Esophagus squamous epithelium (tissue), 5 donors: ENCODE measurements around the gene ACAN. TPM values are rescaled to one million over a fixed set of nuclear protein-coding genes. Genes with fewer than 3 reads are reported as not detected.

Experiments
- DNase-seq: peaks from one replicate; lab custom pipeline; 2025; lab: John Stamatoyannopoulos, UW
- H3K27ac ChIP-seq, 4 donors: fragments of 200-600 bp; sonication (generic); one replicate each; pipeline ENCODE4 v1.5.1; 2016 to 2019; ENCODE audit warnings: mild to moderate bottlenecking in 1 of 4
- H3K27me3 ChIP-seq, 4 donors: fragments of 200-600 bp; sonication (generic); 1 replicate in 3 of 4; 2 replicates in 1 of 4; pipeline versions ENCODE4 v1.5.1 to v1.6.0; 2017 to 2021; ENCODE audit warnings: antibody characterized with exemption in 1 of 4
- H3K36me3 ChIP-seq, 3 donors: fragments of 200-600 bp; sonication (generic); one replicate each; pipeline ENCODE4 v1.5.1; 2016 to 2019
- H3K4me1 ChIP-seq, 3 donors: fragments of 200-600 bp; sonication (generic); one replicate each; pipeline ENCODE4 v1.5.1; 2017 to 2019
- H3K4me3 ChIP-seq, 4 donors: fragments of 200-600 bp; sonication (generic); 1 replicate in 3 of 4; 2 replicates in 1 of 4; pipeline ENCODE4 v1.5.1; 2016 to 2019; ENCODE audit warnings: mild to moderate bottlenecking in 2 of 4, moderate library complexity in 1 of 4
- H3K9me3 ChIP-seq, 3 donors: fragments of 200-600 bp; sonication (generic); one replicate each; pipeline ENCODE4 v1.5.1; 2016 to 2019
- POLR2A ChIP-seq, 4 donors: fragments of 450-650 bp; IDR thresholded peaks; one replicate each; pipeline ENCODE4 v1.6.1; 2017; ENCODE audit warnings: antibody characterized with exemption in 4 of 4, mild to moderate bottlenecking in 4 of 4, moderate library complexity in 3 of 4
- WGBS, 2 donors: methylation state at CpG; one replicate each; pipeline ENCODE4 v1.1.5; 2018; 5-methylcytosine and 5-hydroxymethylcytosine counted together
- intact Hi-C: fragments of 100-400 bp; cut with DNase I; formaldehyde crosslinking; loops from one replicate; pipeline ENCODE4 v1.15.0; 2022
- total RNA-seq, 4 donors: library from RNA; depleted of rRNA; stranded (reverse); fragments of >200 nt; gene quantifications; one replicate each; pipeline ENCODE4 v1.1.0, GENCODE V29; 2016
- TF ChIP-seq, protein P1 (sequence below), 6 experiments: fragments of 450-650 bp in 4 of 6; fragments of 200-600 bp in 2 of 6; sonication (generic) in 2 of 6; IDR thresholded peaks; one replicate each; pipeline ENCODE4 v1.5.1; 2016 to 2019; ENCODE audit warnings: antibody characterized with exemption in 6 of 6, mild to moderate bottlenecking in 4 of 6, moderate library complexity in 4 of 6
- donor health status: DM: yes; HTN: yes; CAD: no.

Gene ACAN
- total RNA-seq, 4 donors from 2014 or later, result 0.34 to 2.6 (median 0.76) TPM; not detected in 1

DNA sequence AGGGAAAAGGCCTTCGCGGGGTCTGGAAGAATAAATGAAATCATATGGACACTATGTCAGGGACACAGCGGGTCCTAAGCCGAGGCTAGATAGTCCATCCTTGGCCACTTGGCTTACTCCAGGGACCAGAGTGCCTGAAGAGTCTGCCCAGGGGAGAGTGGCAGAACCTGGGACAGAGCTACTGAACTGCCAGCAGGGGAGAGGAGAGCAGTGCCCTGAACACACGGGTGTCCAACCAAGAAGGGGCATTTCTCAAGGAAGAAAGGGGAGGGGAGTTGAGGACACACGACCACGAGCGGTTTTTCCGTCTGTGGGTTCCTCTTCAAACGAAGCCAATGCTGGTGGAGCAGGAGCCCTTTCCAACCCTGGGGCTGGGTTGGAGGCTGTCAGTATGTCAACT is 1.0 kb downstream of the ACAN start:
- Histone ChIP-seq H3K9me3 (no peaks in the 10 kb centered on the region), H3K27ac (no peak overlapping the region), H3K4me1 (peaks cover 0 to 11% (median 0%) of the 10 kb centered on the region in 3 donors), H3K4me3 (no peak overlapping the region), H3K36me3 (no peaks in the 10 kb centered on the region), H3K27me3 (peaks cover 6 to 99% (median 8%) of the 10 kb centered on the region in 4 donors)
- intact Hi-C loops, result no loop called here
- DNase-seq, result no peak
- TF ChIP-seq POLR2A (IDR thresholded peaks at IDR 0.05), result no peak
- TF ChIP-seq, protein P1, sequence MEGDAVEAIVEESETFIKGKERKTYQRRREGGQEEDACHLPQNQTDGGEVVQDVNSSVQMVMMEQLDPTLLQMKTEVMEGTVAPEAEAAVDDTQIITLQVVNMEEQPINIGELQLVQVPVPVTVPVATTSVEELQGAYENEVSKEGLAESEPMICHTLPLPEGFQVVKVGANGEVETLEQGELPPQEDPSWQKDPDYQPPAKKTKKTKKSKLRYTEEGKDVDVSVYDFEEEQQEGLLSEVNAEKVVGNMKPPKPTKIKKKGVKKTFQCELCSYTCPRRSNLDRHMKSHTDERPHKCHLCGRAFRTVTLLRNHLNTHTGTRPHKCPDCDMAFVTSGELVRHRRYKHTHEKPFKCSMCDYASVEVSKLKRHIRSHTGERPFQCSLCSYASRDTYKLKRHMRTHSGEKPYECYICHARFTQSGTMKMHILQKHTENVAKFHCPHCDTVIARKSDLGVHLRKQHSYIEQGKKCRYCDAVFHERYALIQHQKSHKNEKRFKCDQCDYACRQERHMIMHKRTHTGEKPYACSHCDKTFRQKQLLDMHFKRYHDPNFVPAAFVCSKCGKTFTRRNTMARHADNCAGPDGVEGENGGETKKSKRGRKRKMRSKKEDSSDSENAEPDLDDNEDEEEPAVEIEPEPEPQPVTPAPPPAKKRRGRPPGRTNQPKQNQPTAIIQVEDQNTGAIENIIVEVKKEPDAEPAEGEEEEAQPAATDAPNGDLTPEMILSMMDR (IDR thresholded peaks at IDR 0.05), result no peak
- 53 to 55% methylated on average over 5 to 7 of the region's 10 CpGs for WGBS, 2 donors

DNA sequence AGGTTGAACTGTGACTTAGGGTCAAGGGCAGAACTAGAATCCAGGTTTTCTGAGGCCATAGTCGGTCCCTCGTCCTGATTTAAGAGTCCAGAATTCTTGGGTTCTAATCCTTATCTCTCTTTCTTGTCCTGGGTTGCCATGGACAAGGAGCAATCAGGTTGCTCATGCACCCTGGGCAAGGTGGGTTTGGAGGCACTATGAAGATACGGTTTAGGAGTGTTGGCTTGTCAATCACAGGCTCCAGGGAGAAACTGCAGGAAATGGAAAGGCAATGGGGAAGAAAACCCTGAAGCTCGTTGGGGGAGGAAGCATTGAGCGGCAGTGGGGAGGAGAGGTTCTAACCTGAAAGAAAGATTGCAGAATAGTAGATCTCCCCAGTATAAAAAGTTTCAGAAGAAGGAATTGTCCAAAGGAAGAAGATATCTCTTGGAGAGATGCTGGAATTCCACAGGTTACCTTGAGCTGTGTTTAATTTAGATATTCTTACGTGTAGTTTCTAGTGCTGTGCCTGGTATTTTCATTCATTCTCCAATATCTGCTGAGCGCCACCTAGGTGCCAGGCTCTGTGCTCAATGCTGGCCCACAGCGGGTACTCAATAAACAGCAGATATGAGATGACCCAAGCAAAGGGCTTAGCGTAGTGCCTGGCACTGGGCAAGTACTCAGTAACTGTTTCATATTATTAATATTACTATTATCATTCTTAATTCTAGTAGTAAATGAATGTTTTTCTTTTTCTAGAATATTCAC is 2.0 kb downstream of the ACAN start:
- H3K27ac ChIP-seq, result no peak overlapping the region
- H3K4me1 ChIP-seq, result peaks cover 0 to 11% (median 0%) of the 10 kb centered on the region in 3 donors
- no peaks in the 10 kb centered on the region for H3K36me3 ChIP-seq
- DNase-seq, result no peak
- no peaks in the 10 kb centered on the region for H3K9me3 ChIP-seq
- peaks cover 6 to 100% (median 8%) of the 10 kb centered on the region in 4 donors for H3K27me3 ChIP-seq
- H3K4me3 ChIP-seq, result no peak overlapping the region
- TF ChIP-seq POLR2A (IDR thresholded peaks at IDR 0.05), result no peak
- TF ChIP-seq, protein P1 (IDR thresholded peaks at IDR 0.05), result no peak
- intact Hi-C loops, result no loop called here
- 53 to 56% methylated on average over 9 of the region's 9 CpGs for WGBS, 2 donors

DNA sequence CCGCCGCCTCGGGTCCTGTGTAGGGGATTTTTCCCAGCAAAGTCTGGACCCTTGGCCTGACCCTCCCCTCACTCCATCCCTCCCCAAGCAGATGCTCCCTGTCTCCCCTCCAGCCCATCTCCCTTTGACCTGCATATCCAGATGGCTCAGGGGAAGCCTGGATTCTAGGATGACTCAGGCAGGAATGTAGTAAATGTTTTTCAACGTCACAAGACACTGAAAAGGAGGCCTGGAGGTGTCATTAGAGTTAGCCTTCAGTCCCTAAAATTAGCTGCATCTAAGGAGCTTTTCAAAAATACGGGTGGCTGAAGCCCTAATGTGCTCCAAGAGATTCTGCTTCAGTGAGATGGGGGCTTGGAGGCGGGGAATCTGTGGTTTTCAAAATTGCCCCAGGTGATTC is 7.2 kb downstream of the ACAN start:
- TF ChIP-seq POLR2A (IDR thresholded peaks at IDR 0.05), result no peak
- TF ChIP-seq, protein P1 (IDR thresholded peaks at IDR 0.05), result no peak
- Histone ChIP-seq H3K27me3 (peaks cover 0 to 76% (median 0%) of the 10 kb centered on the region in 4 donors), H3K36me3 (no peaks in the 10 kb centered on the region), H3K4me3 (no peak overlapping the region), H3K27ac (no peak overlapping the region), H3K4me1 (no peaks in the 10 kb centered on the region), H3K9me3 (no peaks in the 10 kb centered on the region)
- DNase-seq, result no peak
- WGBS, 2 donors, result 61 to 68% methylated on average over 5 to 6 of the region's 6 CpGs
- intact Hi-C loops, result no loop called here

DNA sequence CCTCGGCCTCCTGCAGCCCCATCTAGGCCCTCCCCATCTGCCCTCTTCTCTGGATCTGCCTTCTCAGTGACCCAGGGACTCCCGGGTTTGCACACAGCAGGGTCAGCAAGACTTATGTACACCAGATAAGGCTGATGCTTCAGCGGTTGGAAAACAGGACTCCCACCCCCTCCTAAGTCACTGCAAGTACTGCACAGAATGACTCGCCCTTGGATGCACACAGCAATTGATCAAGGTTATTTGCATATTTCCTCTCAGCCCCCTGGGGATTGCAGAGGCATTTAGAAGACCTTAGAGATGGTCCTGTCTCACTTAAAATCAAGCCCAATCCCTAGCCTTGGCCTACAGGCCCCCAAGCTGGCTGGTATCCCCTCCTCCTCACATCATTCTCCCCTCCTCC is 8.9 kb downstream of the ACAN start:
- Histone ChIP-seq H3K4me3 (no peak overlapping the region), H3K27ac (no peak overlapping the region), H3K4me1 (no peaks in the 10 kb centered on the region), H3K36me3 (no peaks in the 10 kb centered on the region), H3K27me3 (peaks cover 0 to 67% (median 0%) of the 10 kb centered on the region in 4 donors), H3K9me3 (no peaks in the 10 kb centered on the region)
- intact Hi-C loops, result no loop called here
- WGBS, 2 donors, result 26 to 48% methylated on average over 4 of the region's 4 CpGs
- TF ChIP-seq POLR2A (IDR thresholded peaks at IDR 0.05), result no peak
- TF ChIP-seq, protein P1 (IDR thresholded peaks at IDR 0.05), result no peak
- DNase-seq, result no peak

DNA sequence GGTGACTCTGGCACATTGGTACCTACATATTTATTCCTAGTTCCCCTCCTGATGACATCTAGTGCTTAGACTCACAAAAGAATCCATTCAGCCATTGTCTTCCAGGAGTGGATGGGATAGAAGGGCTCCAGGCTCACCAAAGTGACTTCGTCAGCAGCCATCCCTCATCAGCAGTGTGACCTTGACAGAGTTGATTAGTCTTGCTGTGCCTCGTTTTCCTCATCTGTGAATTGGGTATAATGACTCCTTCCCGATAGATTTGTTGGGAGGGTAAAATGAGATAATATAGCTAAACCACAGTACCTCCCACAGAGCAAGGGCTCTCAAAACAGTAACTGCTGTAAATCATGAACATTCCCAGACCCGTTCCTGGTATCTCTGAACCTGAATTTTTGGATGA is 10.7 kb downstream of the ACAN start:
- Histone ChIP-seq H3K27ac (no peak overlapping the region), H3K36me3 (no peaks in the 10 kb centered on the region), H3K4me3 (no peak overlapping the region), H3K9me3 (no peaks in the 10 kb centered on the region), H3K27me3 (peaks cover 0 to 53% (median 0%) of the 10 kb centered on the region in 4 donors), H3K4me1 (no peaks in the 10 kb centered on the region)
- 60 to 73% methylated on average over 2 to 4 of the region's 4 CpGs for WGBS, 2 donors
- DNase-seq, result no peak
- intact Hi-C loops, result no loop called here
- TF ChIP-seq, protein P1 (IDR thresholded peaks at IDR 0.05), result no peak
- no peak for TF ChIP-seq POLR2A (IDR thresholded peaks at IDR 0.05)
